ENCODE results near the gene WDR7. TPM values are rescaled to one million over a fixed set of nuclear protein-coding genes. Genes with fewer than 3 reads are reported as not detected.

Gene WDR7
- total RNA-seq, 1 experiment from 2014 or later: 11.5 TPM

DNA sequence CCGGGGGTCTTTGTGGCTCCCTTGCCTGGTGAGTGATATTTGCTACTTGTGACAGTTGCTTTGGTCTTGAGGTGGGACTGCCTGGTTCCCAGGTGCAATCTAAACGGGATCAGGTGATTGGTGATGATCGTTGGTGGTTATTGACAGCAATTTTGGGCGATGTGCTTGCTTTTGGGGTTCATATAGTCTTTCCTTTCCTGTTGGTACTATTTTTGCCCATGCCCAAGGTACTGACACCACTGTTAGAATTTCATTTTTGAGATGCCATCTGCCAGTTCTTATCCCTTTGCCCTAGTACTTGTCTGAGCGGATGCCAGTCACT is 573 bp downstream of the WDR7 start:
- no peak for ATAC-seq
- TF ChIP-seq ELF1 (IDR thresholded peaks at IDR 0.05; ENCODE audit: borderline replicate concordance, low read depth) (no peak), POLR2A (IDR thresholded peaks at IDR 0.05; ENCODE audit: borderline replicate concordance, extremely low read depth, insufficient read depth, insufficient read length) (no peak), YY1 (IDR thresholded peaks at IDR 0.05; ENCODE audit: extremely low read depth, insufficient replicate concordance, low read depth, low read length) (no peak), FOSL1 (IDR thresholded peaks at IDR 0.05; ENCODE audit: low read depth) (no peak), ZFX (IDR thresholded peaks at IDR 0.05) (no peak), RAD21 (IDR thresholded peaks at IDR 0.05; ENCODE audit: low read depth) (no peak), CBX3 (IDR thresholded peaks at IDR 0.05; ENCODE audit: low read depth) (no peak), EGR1 (IDR thresholded peaks at IDR 0.05; ENCODE audit: low read depth) (no peak), SRF (IDR thresholded peaks at IDR 0.05; ENCODE audit: low read depth) (no peak), SIN3A (IDR thresholded peaks at IDR 0.05; ENCODE audit: low read depth) (no peak)
- TF ChIP-seq, protein P1, sequence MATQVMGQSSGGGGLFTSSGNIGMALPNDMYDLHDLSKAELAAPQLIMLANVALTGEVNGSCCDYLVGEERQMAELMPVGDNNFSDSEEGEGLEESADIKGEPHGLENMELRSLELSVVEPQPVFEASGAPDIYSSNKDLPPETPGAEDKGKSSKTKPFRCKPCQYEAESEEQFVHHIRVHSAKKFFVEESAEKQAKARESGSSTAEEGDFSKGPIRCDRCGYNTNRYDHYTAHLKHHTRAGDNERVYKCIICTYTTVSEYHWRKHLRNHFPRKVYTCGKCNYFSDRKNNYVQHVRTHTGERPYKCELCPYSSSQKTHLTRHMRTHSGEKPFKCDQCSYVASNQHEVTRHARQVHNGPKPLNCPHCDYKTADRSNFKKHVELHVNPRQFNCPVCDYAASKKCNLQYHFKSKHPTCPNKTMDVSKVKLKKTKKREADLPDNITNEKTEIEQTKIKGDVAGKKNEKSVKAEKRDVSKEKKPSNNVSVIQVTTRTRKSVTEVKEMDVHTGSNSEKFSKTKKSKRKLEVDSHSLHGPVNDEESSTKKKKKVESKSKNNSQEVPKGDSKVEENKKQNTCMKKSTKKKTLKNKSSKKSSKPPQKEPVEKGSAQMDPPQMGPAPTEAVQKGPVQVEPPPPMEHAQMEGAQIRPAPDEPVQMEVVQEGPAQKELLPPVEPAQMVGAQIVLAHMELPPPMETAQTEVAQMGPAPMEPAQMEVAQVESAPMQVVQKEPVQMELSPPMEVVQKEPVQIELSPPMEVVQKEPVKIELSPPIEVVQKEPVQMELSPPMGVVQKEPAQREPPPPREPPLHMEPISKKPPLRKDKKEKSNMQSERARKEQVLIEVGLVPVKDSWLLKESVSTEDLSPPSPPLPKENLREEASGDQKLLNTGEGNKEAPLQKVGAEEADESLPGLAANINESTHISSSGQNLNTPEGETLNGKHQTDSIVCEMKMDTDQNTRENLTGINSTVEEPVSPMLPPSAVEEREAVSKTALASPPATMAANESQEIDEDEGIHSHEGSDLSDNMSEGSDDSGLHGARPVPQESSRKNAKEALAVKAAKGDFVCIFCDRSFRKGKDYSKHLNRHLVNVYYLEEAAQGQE (IDR thresholded peaks at IDR 0.05; ENCODE audit: low read depth): no peak
- TF ChIP-seq, protein P2, sequence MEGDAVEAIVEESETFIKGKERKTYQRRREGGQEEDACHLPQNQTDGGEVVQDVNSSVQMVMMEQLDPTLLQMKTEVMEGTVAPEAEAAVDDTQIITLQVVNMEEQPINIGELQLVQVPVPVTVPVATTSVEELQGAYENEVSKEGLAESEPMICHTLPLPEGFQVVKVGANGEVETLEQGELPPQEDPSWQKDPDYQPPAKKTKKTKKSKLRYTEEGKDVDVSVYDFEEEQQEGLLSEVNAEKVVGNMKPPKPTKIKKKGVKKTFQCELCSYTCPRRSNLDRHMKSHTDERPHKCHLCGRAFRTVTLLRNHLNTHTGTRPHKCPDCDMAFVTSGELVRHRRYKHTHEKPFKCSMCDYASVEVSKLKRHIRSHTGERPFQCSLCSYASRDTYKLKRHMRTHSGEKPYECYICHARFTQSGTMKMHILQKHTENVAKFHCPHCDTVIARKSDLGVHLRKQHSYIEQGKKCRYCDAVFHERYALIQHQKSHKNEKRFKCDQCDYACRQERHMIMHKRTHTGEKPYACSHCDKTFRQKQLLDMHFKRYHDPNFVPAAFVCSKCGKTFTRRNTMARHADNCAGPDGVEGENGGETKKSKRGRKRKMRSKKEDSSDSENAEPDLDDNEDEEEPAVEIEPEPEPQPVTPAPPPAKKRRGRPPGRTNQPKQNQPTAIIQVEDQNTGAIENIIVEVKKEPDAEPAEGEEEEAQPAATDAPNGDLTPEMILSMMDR (IDR thresholded peaks at IDR 0.05 in 2 of 3, conservative IDR thresholded peaks at IDR 0.05 in 1 of 3; ENCODE audit: borderline replicate concordance in 1 of 3, insufficient read depth in 1 of 3, low read depth in 2 of 3, low read length in 2 of 3): no peak
- TF ChIP-seq, protein P3, sequence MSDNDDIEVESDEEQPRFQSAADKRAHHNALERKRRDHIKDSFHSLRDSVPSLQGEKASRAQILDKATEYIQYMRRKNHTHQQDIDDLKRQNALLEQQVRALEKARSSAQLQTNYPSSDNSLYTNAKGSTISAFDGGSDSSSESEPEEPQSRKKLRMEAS (IDR thresholded peaks at IDR 0.05): no peak
- Histone ChIP-seq H3K27me3 (ENCODE audit: insufficient read depth, low read length) (no peaks in the 10 kb centered on the region), H3K4me1 (ENCODE audit: control insufficient read depth in 1 of 2, insufficient read depth in 2 of 2, low read length in 2 of 2) (peaks cover 0 to 16% of the 10 kb centered on the region in 2 experiments; a peak in 3 of 4 replicates), H4K20me1 (ENCODE audit: insufficient read depth) (no peaks in the 10 kb centered on the region), H3K4me3 (replicated peaks in 1 of 2; ENCODE audit: low read depth in 1 of 2, low read length in 2 of 2) (peak overlapping the region; percentile 77 to 86), H3K9ac (ENCODE audit: low read length) (peak overlapping the region; percentile 68), H2AFZ (ENCODE audit: low read depth, low read length, poor library complexity, severe bottlenecking) (no peak overlapping the region), H3K27ac (ENCODE audit: low read depth, low read length) (peak overlapping the region; percentile 42; the same call in 1 of the 2 replicates), H3K79me2 (ENCODE audit: insufficient read depth, low read length) (peaks cover 25% of the 10 kb centered on the region), H3K9me2 (ENCODE audit: insufficient read depth) (no peaks in the 10 kb centered on the region), H3K4me2 (ENCODE audit: low read length) (peak overlapping the region; percentile 82), H3K9me3 (ENCODE audit: control insufficient read depth in 1 of 2, insufficient read depth in 1 of 2, low read depth in 1 of 2, low read length in 2 of 2) (no peaks in the 10 kb centered on the region), H3K36me3 (ENCODE audit: control insufficient read depth in 1 of 2, insufficient read depth in 2 of 2, low read length in 2 of 2) (no peaks in the 10 kb centered on the region)
- DNase-seq (ENCODE audit: low read depth, low spot score): no peak
- intact Hi-C loops (cut with micrococcal nuclease): no loop called here
- CTCF ChIA-PET: no interaction called here
- POLR2A ChIA-PET: interaction anchor here (1.0 to 1.1 kb wide), 2 partner anchors 10 to 14 kb away, joined by 3 to 6 read pairs; partner anchors contain the start of gene TXNL1
- RAD21 ChIA-PET (ENCODE audit: low non-redundant PET in 1 of 2, low total read pairs in 2 of 2, uncharacterized antibody in 2 of 2, unreplicated experiment in 2 of 2): no interaction called here
- no TSS peak for BruUV-seq (replicated peaks)
